SKM-1 (cell line): Measurements from ENCODE around the gene DDX56.
A peak's percentile ranks its signal among the peaks of the same experiment; 100 is the strongest.

ENCODE experiments used
- DNase-seq: peaks from one replicate; lab custom pipeline; 2025; ENCODE audit not compliant: unreplicated experiment; lab: John Stamatoyannopoulos, UW

The DDX56 gene, protein sequence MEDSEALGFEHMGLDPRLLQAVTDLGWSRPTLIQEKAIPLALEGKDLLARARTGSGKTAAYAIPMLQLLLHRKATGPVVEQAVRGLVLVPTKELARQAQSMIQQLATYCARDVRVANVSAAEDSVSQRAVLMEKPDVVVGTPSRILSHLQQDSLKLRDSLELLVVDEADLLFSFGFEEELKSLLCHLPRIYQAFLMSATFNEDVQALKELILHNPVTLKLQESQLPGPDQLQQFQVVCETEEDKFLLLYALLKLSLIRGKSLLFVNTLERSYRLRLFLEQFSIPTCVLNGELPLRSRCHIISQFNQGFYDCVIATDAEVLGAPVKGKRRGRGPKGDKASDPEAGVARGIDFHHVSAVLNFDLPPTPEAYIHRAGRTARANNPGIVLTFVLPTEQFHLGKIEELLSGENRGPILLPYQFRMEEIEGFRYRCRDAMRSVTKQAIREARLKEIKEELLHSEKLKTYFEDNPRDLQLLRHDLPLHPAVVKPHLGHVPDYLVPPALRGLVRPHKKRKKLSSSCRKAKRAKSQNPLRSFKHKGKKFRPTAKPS

DNA sequence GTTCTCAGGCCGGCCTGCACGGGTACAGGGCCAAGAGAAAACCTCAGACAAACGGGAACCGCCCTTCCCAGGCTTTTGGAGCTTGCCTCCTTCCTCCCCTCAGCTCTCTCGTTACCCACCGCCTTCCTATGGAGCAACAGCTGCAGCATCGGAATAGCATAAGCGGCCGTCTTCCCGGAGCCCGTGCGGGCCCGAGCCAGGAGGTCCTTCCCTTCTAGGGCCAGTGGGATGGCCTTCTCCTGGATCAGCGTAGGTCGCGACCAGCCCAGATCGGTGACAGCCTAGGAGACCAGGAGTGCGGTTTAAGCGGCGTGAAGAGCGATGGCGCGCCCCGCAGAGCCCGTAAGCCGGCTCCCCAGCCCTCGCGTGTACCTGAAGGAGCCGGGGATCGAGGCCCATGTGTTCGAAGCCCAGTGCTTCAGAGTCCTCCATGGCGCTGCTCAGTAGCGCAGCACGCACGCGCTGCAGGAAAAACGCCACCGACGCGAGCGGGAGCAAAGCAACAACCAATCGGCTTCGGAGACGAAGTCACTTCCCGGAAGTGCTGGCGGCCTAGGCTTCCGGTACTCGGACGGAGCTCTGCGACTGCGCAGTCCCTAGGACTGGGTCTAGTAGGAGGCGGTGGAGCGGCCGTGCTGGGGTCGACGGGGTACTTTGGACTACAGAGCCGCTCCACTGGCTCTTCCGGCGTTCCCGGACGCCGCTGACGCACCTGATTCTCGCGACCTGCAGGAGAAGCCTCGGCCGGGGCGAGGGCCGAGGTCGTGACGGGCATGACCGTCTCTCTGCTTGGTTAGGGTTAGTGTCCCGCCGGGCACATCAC, at the start of gene DDX56:
DDX56 (minus strand) TSS at position 445 of the 823 bp plus-strand sequence; CDS start at position 432, 13 bp downstream.
- peak; percentile 79 for DNase-seq

DNA sequence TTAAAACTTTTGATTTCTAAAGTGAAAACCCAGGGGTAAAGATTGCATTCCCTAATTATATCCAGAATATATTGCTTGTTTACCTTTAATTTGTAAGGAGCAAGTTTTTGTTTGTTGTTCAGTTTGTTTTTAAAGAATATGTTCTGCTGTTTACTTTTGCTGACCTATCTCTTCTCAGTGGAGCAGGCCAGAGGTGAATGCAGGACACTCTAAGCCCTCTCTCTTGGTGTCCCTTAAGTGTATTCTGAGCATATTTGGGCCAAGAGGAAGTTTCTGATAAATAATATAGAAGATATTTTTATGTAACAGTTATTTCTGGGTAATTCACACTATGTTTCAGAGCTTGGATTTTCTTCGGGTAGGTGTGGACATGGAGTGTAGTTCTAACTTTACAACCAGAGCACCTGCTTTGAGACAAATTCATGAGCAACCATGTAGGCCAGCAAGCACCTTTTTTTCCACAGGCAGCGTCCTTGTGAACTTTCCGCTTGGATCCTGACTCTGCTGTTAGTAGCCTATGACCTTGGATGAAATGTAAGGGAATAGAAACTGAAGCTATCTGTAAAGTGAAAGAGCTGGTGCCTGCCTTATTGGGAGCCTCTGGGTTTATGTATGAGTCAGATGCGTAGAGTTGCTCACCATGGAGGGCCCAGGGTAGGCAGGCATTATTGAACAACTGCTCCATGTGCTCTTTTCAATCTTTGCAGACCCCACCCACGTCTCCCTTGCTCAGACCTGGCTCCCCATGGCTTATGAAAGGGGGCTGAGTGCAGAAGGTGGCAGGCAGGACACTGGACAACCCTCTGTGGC, 48.8 kb upstream of the DDX56 start:
- no peak for DNase-seq

DNA sequence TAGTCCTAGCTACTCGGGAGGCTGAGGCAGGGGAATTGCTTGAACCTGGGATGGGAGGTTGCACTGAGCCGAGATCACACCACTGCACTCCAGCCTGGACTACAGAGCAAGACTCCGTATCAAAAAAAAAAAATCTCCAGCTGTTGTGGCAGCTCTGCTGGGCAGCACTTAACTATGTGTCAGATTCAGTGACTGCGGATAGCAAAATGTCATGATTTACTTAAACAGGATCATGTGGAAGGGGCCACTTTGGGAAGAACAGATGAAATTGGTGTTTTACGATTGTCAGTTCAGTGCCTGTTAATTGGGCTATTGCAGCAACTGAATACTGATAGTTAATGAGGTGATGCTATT, 48.0 kb upstream of the DDX56 start:
- no peak for DNase-seq

DNA sequence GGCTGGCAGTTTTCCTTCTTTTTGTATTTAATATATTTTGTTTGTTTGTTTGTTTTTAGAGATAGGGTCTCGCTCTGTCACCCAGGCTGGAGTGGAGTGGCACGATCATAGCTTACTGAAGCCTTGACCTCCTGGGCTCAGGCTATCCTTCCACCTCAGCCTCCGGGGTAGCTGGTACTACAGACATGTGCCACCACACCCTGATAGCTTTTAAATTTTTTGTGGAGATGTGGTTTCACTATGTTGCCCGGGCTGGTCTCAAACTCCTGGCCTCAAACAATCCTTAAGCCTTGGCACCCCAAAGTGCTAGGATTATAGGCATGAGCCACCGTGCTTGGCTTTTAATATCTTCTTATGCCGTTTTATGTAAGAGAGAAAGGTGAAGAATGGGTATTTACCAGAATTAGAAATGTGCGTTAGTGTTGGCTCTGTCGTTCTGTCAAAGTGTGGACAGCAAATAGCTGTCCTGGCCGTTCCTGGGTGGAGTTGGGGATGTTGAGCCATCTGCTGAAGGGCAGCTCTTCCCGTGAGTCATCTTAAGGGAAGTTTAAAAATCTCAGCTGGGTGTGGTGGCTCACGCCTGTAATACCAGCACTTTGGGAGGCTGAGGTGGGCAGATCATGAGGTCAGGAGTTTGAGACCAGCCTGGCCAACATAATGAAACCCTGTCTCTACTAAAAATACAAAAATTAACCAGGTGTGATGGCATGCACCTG, 47.5 kb upstream of the DDX56 start:
- DNase-seq: no peak

DNA sequence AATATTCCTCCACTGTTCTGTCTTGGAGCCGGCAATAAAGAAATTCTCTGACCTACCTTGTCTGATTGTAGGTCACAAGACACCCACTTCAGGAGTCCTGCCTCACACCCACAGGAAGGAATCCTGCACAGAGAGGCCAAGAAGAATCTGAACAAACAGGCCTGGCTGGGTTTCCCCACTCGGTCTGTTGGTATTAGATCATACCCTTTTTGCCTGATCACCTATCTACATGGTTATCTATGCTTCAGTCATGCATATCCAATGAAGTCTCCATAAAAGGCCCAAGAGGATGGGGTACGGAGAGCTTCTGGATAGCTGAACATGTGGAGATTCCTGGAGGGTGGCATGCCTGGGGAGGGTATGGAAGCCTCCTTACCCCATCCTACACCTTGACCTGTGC, 45.0 kb upstream of the DDX56 start:
- DNase-seq: no peak

DNA sequence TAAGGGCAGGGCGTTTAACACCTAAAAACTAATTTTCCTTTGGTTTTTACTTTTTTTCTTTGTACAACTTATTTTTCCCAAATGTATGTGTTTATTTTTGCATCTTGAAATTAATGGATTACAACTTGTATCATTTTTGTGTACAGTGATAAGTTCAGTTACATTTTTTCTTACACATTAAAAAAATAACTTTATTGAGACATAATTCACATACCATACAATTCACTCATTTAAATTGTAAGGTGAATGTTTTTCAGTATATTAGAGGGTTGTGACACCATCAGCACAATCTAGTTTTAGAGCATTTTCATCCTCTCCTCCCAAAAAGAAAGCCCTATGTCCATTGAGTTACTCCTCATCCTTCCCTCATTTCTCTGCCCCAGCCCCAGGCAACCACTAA, 44.3 kb upstream of the DDX56 start:
- no peak for DNase-seq

DNA sequence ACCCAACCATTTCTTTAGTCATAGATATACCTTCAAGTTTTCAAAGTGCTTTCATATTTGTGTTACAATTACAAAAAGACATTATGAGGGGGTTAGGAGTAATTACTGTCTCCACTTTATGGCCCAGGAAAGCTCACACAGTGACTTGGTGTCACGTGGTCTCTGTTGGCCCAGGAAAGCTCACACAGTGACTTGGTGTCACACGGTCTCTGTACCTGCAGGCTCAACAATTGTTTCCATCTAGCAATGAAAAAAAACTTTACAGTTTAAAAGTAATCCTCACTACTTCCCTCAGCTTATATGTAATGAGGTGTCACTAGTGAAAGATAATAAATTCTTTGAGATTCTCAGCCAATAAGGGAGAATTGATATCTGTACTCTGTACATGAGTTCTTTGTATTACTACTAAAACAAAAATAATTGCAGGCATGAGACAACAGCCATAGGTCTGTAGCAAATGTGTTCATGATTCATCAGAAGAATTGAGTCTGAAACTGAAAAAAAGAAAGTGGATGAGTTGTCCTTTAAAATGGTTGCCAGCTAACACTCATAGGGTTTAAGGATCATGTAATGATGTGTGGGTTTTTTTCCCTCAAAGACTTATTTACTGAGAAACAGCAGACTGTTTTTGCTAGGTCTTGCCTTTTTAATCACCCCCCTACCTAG, 43.6 kb upstream of the DDX56 start:
- DNase-seq: no peak

DNA sequence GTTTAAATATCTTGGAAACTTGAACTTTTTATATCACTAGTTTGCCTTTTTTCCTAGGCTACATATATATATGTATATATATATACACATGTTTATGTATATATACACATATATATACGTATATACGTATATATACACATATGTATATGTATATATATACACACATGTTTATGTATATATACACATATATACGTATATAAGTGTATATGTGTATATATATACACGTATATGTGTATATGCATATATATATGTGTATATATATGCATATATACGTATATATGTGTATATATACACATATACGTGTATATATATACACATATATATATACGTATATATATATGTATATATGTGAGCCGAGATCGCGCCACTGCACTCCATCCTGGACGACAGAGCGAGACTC, 42.8 kb upstream of the DDX56 start:
- no peak for DNase-seq

DNA sequence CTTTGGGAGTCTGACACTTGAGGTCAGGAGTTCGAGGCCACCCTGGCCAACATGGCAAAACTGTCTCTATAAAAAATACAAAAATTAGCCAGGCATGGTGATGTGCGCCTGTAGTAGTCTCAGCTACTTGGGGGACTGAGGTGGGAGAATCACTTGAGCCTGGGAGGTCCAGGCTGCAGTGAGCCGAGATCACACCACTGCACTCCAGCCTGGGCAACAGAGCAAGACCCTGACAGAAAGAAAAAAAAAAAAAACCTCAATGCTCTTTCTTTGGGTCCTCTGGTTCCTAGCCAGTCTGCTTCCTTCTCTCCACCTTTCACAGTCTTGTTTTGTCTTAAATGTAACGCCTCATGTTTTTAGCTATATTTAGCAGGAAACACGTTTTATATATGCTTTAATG, 42.1 kb upstream of the DDX56 start:
- DNase-seq: no peak

DNA sequence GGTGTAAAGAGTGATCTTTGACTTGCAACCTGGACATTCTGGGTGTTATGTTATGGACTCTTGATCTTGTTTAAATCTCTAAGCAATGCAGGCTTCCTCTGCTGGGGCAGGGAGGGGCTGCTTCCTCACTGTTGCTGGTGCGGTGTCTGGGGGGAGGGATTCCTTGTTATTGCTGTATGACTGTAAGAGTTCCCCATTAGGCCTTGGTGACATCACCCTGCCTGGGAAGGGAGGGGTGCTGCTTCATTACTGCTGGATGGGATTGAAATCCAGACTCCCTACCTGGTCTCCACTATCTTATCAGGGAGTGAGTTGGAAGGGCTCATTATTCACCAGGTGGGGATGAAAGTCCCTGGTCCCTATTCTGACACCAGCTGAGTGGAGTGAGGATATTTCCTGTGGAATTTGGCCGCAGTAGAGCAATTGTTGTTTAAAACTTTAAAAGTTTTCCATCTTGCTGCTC, 41.5 kb upstream of the DDX56 start:
- DNase-seq: peak; percentile 50

DNA sequence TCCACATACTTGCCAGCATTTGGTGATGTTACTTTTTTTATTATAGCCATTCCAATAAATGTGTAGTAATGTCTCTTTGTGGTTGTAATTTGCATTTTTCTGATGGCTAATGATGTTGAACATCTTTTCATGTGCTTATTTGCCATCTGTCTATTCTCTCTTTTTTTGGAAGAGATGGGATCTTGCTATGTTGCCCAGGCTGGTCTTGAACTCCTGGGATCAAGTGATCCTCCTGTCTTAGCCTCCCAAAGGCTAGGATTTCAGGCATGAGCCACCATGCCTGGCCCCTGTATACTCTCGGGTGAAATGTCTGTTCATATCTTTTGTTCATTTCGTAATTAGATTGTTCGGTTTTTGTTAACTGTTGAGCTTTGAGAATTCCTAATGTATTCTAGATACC, 36.1 kb upstream of the DDX56 start:
- no peak for DNase-seq

DNA sequence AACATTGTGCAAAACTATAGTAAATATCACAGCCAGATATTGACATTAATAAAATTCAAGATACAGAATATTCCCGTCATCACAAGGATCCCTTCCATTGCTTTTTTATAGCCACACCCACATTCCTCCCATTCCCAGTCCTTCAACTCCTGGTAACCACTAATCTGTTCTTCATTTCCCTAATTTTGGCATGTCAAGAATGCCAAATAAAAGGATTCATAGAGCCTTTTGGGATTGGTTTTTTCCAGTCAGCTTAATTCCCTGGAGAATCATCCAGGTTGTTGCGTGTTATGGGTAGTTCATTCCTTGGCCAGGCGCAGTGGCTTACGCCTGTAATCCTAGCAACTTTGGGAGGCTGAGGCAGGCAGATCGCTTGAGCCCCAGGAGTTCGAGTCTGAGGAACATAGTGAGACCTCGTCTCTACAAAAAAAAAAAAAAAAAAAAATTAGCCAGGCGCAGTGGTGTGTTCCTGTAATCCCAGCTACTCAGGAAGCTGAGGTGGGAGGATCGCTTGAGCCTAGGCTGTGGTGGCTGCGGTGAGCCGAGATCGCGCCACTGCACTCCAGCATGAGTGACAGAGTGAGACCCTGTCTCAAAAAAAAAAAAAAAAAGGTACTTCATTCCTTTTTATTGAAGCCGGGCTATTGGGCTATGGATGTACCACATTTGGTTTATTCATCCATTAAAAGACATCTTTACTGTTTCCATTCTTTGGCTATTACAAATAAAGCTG, 35.4 kb upstream of the DDX56 start:
- no peak for DNase-seq

DNA sequence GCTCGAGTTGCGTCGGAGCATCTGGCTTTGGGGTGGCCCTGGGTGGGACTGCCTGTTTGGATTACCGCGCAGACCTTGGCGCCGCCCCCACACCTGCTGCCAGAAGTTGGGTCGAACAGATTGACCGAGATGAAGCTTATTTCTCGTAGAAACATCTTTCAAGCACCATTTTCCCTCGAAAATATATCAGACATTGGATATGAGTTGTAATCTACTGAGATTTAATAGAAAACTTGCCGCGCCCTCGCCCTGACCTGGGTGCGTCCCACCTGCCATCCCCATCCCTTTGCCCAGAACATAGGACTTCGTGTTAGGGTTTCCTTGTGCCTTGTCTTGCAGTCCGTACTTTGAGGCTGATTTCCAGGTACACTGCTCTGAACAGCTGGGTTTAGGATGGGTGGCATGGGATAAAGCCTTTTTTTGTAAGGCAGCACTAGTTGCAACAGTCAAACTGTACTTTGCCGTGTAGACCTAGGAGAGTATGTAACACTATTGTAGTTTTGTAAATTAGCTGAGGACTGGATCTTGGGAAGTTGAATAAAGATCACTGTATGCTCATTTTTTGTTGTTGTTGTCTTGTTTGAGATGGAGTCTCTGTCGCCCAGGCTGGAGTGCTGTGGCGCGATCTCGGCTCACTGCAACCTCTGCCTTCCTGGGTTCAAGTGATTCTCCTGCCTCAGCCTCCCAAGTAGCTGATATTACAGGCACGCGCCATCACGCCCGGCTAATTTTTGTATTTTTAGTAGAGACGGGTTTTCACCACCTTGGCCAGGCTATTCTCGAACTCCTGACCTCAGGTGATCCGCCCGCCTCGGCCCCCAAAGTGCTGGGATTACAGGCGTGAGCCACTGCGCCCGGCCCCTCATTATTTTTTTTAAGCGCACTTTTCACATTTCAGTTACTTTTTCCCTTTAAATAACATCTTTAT, 33.7 kb upstream of the DDX56 start:
- DNase-seq: no peak

DNA sequence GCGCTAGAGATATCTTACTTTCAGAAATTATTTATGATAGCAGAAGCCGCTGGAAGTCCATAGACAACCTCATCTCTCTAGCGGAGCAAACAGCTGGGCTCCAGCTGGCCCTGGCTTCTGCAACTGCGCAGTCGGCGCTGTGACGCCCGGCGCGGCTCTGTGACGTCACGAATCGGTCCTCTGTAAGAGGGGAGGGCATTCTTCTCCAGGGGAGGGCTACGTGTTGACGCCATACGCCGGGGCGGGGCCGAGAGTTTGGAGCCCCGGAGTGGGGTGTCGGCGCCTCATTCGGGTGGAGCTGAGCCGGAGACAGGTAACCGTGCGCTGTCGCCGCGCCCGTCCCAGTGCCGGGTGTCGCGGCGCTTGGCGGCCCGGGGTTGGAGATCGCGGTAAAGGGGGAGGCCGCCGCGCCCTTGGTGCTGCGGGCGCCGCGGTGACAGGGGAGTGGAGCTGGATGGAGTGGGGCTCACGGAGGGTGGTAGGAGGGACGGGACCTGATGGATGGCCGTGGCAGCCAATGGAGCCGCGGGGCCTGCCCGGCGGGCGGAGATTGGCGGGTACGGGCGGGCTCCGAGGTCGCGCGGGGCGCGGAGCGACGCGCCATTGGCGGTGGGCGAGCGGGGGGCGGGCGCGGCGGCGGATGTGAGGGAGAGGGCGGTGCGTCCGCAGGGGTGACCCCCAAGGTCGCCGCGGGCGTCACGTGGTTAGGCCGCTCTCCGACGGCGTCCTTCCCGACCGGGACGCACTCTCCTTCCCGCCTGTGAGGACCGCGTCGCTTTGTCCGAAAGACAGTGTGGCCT, 32.8 kb upstream of the DDX56 start, which contains the start of gene OGDH:
OGDH (plus strand) TSS at position 287 of the 800 bp plus-strand sequence. CDS start 17,717 bp downstream, outside the sequence.
- peak; percentile 91 for DNase-seq

DNA sequence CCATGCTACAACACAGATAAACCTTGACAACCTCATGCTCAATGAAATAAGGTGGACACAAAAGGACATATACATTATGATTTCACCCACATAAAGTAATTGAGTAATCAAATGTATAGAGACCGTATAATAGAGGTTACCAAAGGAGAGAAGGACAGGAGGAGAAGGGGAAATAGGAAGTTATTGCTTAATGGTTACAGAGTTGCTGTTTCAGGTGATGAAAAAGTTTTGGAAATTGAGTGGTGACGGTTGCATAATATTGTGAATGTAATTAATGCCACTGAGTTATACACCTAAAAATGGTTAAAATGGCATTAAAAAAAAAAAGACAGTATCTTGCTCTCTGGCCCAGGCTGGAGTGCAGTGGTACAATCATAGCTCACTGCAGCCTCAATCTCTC, 31.2 kb upstream of the DDX56 start:
- no peak for DNase-seq

DNA sequence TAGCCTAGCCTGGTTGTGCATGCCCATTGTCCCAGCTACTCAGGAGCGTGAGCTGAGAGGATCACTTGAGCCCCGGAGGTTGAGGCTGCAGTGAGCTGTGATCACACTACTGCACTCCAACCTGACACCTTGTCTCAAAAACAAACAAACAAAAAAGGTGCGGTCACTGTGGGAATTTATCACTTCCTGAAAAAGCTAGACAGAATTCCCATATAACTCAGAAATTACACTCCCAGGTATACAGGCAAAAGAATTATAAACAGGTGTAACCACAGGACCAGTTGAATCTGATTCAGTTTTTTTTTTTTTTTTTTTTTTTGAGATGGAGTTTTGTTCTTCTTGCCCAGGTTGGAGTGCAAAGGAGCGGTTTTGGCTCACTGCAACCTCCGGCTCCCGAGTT, 29.5 kb upstream of the DDX56 start:
- DNase-seq: no peak

DNA sequence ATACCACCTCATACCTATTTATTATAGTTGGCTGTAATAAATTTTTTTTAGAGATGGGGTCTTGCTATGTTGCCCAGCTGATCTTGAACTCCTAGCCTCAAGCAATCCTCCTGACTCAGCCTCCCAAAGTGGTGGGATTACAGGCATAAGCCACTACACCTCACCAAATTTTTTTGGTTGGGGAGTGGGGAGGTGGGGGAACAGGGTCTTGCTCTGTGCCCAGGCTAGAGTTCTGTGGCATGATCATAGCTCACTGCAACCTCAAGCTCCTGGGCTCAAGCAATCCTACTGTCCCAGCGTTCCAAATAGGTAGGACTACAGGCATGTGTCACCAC, 28.8 kb upstream of the DDX56 start:
- DNase-seq: no peak
